ENCODE results near the gene NLRX1.
"Not testable (repeated sequence)": the region's sequence is repeated elsewhere in the genome, so short reads cannot be mapped to it uniquely, and the experiment has no call there.

The NLRX1 gene

GRCh38 chr11:119168471-119169281 lies at the start of gene NLRX1:
NLRX1 (plus strand) TSS chr11:119168725; CDS start chr11:119171404, 2,679 bp downstream.
- DNase-seq (ENCODE audit: low read depth) = peak; percentile 65

GRCh38 chr11:119118946-119119345 lies 49.6 kb upstream of the NLRX1 start:
- DNase-seq (ENCODE audit: low read depth) = no peak

DNA sequence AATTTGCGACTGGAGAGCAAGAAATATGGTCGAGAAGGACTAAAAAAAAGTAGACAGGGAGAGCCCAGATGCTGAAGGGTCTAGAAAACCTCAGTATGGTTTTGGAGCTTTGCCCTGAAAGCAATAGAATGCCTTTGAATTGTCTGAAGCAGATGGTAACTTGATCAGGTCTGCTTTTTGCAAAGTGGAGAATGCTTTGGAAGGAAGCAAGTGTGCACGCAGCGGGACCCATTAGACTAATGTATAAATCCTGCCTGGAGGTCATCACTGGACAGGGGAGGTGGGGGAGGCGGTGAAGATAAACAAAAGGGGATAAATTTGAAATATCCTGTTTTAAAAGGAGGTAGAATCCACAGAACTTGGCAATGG lies 47.9 kb upstream of the NLRX1 start:
- no peak for DNase-seq (ENCODE audit: low read depth)

DNA sequence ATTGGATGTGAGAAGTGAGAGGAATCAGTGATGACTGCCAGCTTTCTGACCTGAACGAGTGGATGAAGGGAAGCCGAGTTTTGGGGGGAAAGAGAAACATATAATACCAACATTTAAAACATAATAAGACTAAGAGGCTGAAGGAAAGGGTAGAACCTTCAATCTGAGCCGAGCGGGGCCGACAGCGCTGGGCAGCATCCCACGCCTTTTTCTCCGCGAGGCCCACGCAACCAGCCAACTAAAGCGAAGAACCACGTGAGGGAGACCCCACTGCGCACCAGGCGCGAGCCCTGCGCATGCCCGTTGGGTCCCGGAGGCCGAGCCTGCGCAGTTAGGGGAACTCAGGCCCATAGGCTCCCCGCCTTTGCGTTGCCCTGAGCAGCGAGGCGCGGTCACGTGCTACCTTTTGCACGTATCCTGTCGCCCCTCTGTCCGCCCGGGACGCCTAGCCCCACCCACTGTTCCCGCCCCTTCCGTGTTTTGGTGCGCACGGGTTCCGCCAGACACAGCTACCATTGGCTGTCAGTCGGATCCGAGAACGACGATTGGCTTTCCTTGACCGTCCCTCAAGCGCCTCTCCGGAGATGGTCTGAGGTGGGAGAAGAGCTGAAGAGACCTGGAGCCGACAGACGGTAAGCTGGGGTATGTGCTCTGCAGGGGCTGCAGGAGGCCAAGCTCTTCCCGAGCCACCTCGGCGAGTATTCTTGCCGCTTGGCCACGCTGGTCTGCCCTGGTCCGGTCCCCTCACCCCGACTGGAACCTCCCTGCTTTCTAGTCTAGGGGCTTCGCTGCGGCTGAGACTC lies 47.3 kb upstream of the NLRX1 start, which contains the start of gene HINFP:
Gene HINFP (plus strand): TSS at position 573 of the 803 bp plus-strand sequence. CDS start 5,365 bp downstream, outside the sequence.
- DNase-seq (ENCODE audit: low read depth) = peak; percentile 100

DNA sequence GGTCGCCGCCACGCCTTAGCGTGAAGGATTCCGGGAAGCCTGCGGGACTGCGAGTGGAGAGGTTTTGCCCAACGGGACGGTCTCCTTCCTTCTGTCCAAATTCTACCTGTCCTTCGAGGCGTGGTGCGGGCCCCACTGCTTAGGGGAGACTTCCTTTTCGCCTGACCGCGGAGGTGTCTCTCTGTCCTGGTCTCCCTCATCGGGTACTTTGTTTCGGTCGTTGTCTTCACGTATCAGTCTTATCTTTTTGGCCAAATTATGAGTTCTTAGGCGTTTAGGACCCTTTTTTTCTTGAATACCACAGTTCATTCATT lies 46.8 kb upstream of the NLRX1 start:
- DNase-seq (ENCODE audit: low read depth) = no peak

GRCh38 chr11:119125821-119126220 lies 42.7 kb upstream of the NLRX1 start:
- DNase-seq (ENCODE audit: low read depth) = no peak

GRCh38 chr11:119126675-119127268 lies 41.8 kb upstream of the NLRX1 start:
- no peak for DNase-seq (ENCODE audit: low read depth)

DNA sequence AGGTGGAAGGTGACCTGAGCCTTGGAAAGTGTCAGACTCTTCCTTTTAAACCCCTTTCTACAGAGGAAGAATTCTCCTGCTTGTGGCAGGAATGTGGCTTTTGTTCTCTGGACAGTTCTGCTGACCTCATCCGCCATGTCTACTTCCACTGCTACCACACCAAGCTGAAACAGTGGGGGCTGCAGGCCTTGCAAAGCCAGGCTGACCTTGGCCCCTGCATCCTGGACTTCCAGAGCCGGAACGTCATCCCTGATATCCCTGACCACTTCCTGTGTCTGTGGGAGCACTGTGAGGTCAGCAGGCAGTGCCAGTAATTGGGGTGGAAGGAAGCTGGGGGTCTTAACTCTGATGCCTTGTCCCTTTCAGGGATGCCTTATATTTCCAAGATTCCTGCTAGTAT lies 37.9 kb upstream of the NLRX1 start:
- DNase-seq (ENCODE audit: low read depth) = no peak

GRCh38 chr11:119134389-119134978 lies 34.0 kb upstream of the NLRX1 start:
- DNase-seq (ENCODE audit: low read depth) = no peak

DNA sequence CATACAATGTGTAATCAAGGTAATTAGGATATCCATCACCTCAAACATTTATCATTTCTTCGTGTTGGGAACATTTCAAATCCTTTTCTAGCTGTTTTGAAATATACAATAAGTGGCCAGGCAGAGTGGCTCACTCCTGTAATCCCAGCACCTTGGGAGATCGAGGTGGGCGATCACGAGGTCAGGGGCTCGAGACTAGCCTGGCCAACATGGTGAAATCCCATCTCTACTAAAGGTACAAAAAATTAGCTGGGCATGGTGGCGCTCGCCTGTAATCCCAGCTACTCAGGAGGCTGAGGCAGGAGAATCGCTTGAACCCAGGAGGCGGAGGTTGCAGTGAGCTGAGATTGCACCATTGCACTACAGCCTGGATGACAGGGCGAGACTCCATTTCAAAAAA lies 29.2 kb upstream of the NLRX1 start:
- not testable (repeated sequence) for DNase-seq (ENCODE audit: low read depth)

DNA sequence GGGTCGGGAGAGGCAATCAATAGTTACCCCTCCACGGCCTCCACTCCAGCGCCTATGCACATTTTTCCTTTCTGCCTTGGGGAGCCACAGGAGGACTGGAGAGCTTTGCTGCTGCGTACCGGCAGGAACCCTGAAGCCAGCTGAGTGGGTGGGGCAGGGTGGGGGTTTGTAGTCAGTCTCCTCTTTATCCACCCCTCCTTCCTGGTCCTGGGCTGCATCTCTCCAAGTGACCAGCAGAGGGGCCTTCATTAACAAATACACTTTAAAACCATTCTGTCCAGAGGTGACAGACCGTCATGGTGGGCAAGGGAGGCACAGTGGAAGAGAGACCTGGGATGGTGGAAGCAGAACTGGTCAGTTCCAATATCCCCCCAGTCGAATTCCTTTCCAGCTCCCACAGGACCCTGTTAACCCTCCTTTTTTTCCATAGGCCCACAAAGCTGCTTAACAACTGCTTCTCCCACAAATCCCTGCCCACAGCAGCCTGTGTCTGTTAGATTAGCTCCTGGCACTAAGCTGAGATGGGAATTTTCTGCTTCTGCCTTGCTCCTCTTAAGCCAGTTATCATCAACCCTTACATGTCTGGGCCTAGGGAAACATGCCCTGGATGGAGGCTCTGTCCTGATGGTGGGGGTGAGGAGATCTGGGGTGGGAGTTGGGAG lies 23.6 kb upstream of the NLRX1 start:
- no peak for DNase-seq (ENCODE audit: low read depth)

- DNase-seq (ENCODE audit: low read depth) = no peak
These were observed 23.0 kb upstream of the NLRX1 start for GRCh38 chr11:119145551-119145950.

DNA sequence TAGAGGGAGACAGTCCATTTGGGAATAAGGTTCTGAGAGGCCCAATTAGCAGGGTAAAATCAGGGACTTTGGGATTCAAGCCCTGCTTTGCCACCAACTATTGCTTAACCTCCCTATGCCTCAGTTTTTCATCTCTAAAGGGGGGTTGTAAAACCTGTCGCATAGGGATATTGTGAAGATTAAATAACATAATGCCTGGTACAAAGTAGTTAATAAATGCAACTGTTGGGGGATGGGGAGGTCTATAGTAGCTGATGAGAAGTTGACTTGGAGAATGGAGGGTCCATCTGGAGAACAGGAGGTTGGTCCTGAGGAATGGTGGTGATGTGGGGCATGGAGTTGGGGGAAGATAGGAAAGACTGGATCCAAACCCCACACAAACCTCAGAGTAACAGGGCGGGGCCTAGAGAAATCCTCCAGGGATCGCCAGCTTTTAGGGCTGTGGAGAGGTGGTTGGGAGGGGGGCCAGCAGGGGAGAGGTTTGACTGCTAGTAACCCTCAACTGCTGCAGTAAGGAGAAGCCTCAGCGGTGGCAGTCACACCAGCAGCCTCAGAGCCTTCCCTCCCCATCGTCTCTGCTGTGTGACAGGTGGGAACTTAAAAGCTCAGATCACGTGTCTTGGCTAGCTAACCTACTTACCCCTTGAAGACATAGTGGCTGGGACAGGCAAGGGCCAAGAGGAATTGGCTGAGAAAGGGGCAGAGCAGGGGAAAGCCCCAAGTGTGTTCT lies 20.8 kb upstream of the NLRX1 start:
- no peak for DNase-seq (ENCODE audit: low read depth)

DNA sequence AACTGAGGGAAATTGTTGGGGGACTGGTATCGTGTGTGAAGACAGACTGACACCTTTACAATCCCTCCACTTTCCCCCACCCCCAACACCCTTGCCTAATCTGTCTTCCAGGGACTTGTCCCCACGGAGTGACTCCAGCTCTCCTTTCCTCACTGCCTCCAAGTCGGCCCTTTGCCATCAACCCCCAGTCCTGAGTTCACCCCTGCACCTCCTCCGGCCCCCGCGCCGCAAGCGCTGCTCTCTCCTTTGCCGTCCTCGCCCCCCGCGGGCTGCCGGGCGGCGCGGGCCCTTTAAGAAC lies 19.9 kb upstream of the NLRX1 start:
- DNase-seq (ENCODE audit: low read depth) = no peak

GRCh38 chr11:119149018-119149785 lies 19.3 kb upstream of the NLRX1 start, which contains the start of gene ABCG4:
ABCG4 (plus strand) TSS chr11:119149052; CDS start chr11:119149966, 914 bp downstream.
- DNase-seq (ENCODE audit: low read depth) = peak; percentile 8

DNA sequence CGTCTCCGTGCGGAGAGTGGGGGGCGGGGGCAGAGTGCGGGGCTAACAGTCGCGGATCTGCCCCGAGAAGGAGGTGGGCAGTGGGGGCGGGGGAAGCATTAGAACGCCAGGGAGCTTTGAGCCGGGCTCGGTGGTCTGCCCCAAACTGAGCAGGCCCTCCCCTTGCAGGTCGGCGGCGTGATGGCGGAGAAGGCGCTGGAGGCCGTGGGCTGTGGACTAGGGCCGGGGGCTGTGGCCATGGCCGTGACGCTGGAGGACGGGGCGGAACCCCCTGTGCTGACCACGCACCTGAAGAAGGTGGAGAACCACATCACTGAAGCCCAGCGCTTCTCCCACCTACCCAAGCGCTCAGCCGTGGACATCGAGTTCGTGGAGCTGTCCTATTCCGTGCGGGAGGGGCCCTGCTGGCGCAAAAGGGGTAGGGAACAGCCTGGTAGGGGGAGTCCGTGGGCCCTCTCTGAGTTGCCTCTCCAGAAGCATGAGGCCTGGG lies 18.7 kb upstream of the NLRX1 start:
- DNase-seq (ENCODE audit: low read depth) = no peak

GRCh38 chr11:119152043-119152442 lies 16.5 kb upstream of the NLRX1 start:
- no peak for DNase-seq (ENCODE audit: low read depth)

DNA sequence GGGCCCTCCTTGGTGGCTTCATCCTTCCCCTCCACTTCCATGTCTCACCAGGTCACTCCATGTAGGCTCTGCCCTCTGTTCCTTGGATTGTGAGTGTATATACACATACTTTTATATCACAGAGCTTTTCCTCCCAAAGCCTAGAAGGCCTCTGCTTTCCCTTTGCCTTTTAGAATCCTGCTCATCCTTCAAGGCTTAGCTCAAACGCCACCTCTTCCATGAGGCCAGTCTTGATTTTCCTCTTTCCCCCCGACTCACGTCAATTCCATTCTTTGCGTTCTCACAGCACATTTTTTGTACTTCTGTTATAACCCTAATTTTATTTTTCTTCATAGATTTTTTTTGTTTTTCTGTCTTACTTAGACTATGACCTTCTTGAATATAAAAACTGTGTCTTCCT lies 15.9 kb upstream of the NLRX1 start:
- DNase-seq (ENCODE audit: low read depth) = no peak

- no peak for DNase-seq (ENCODE audit: low read depth)
These were observed 15.3 kb upstream of the NLRX1 start for GRCh38 chr11:119153049-119153818.

DNA sequence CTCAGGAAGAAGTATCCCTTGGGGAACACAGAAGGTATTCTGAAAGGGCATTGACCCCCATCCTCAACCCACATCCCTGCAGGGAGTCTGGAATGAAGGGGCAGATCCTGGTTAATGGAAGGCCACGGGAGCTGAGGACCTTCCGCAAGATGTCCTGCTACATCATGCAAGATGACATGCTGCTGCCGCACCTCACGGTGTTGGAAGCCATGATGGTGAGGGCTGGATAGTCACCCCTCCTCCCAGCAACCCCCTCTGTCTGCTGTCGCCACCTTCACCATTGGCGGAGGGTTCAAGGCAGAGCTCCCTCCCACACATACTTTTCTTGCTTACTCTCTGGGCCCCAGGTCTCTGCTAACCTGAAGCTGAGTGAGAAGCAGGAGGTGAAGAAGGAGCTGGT lies 14.3 kb upstream of the NLRX1 start:
- DNase-seq (ENCODE audit: low read depth) = no peak
